Islet precursor cell (in vitro differentiated cells): Measurements from ENCODE around the gene HOXD11.
A peak's percentile ranks its signal among the peaks of the same experiment; 100 is the strongest.

Experiments
- DNase-seq: peaks from one replicate; pipeline ENCODE4 v3.0.0-alpha.2; 2018

The HOXD11 gene

GRCh38 chr2:176122683-176123410 is 15.8 kb downstream of the HOXD11 start, which contains the start of gene HOXD9:
TSS of gene HOXD9 (plus strand) at chr2:176122719. CDS start at chr2:176122769, 50 bp downstream.
- no peak for DNase-seq

GRCh38 chr2:176123411-176124109 is 16.5 kb downstream of the HOXD11 start:
- no peak for DNase-seq

DNA sequence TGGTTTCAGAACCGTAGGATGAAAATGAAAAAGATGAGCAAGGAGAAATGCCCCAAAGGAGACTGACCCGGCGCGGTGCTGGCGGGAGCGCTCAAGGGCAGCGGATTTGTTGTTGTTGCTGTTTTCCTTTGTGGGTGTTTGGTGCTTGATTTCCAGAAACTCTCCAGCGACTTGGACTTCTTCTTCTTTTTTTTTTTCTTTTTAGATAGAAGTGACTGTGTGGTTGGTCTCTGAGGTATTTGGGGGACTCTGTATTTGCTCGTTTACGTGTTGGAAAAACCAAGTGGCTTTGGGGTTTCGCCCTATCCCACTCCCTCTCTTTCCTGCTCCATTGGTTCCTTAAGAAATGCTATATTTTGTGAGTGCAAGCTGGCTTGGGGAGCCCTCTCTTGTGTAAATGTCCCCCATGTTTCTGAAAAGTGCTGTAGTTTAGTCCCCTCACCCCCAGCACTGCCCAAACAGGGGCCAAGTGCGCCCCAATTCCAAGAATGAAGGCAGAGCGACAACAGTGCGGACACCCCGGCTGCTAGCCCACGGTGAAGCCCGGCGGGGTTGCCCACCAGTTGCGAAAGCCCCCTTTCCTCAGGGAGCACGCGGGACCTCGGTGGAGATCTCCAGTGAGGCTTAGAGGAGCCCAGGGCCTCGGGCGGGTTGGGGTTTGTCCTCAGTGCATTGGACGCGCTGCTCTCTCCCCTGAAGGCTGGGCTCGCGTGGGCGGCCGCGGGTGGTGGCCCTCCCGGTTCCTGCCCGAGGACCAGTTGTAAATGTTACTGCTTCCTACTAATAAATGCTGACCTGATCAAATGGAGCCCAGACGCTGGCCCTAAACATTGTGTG is 17.2 kb downstream of the HOXD11 start:
- no peak for DNase-seq

DNA sequence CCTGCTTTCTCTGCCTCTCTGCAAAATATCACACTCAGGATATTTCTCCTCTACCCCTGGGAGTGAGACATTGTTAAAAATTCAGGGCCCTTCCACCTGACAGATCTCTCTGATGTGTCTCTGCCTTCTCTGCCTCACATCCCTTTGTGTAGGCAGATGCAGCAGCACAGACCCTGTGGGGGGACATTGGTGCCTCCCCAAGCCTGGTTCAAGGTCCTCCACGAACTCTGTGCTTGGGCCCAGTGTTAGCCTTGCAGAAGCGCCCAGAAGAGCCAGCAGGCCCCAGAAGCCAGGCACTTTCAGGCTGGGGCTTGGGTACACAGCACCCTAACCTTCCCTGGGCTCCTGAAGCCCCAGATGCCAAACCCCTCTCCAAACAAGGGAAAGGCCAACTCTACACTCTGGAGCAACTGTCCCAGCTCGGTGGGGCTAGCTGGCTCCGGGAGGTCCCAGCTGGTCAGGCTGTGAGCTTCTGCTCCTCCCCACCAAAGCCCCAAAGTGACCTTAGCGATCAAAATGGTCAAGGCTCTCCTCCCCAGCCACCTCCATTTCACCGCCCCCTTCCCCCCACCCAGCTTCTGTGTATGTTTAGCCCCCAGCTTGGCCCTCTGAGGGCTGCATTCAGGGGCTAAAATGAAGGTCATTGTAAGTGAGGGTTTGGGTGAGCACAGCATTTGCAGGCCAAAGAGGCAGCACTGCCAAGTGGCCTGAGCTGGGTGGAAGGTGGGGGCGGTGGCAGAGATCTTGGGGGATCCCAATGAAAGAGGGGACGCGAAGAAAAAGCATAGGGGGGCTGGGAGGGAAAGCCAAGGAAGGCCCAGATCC is 18.1 kb downstream of the HOXD11 start:
- no peak for DNase-seq

DNA sequence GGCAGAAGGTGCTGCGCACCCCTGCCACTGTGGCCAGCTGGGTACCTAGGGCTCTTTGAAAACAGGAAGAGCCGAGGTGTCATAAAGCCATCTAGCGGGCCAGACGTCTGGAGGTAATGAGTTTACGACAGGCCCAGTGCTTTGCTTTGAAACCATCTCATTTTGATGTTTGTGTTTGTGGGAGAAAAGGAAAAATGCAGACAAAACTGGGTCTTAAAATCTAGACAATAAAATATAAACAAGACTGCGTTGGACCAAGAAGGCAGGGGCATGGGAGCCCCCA is 18.6 kb downstream of the HOXD11 start:
- DNase-seq = peak; percentile 71

- DNase-seq = peak; percentile 54
These were observed 20.1 kb downstream of the HOXD11 start for GRCh38 chr2:176126929-176127773.

GRCh38 chr2:176127774-176128072 is 20.6 kb downstream of the HOXD11 start:
- no peak for DNase-seq

DNA sequence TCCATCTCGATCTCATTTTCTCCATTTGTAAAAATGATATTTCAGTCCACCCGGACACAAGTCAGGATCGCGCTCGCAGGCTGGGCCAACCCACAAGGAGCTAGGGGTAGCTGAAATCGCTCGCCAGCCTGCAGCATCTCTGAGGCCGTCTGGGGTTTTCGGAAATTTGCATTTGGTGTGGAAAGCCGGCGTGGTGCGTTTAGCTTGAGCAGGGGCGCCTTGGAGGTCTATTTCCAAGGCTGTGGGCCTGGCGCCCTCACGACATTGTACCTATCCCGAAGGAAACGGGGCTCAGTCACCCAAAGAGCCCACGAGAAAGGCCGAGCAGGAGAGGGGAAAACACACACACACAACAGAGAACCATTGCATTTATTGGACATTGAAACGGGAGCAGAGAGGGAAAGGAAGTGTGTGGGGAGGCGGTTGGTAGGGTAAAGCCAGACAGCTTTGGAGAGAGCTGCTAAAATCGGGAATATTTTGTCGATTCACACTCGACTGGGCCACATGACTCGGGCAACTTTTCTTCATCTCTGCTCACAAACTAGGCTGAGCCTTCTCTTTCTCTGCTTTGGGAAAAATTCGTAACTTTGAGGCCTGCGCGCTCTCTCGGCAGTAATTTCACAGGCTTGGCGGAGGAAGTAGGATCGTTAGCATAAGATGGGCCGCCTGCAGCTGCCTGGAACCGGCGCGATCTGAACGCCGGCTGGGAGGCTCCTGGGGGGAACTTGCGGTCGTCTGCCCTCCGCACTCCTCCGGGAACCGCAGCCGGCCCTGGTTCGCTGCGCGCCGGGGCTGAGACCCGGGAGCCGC is 21.3 kb downstream of the HOXD11 start:
- peak; percentile 62 for DNase-seq

- DNase-seq = peak; percentile 74
These were observed 22.1 kb downstream of the HOXD11 start, which contains the start of gene HOXD8 for GRCh38 chr2:176128982-176129796. TSS of gene HOXD8 (plus strand) at chr2:176129705. CDS start at chr2:176130367, 662 bp downstream.

DNA sequence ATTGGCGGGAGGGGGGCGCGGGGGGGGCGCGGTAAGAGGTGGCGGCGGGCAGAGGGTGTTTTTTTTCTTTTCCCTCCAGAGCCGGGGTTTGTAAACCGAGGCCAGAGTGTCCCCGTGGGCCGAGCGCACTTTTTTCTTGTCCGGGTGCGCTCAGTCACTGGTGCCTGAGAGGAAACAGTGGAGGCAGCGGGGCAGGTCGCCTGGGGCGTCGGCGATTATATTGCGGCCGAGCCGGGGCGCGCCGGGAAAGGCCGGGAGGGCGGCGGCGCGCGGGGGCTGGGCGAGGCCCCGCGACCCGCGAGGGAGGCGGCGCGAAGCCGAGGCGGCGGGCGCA is 22.7 kb downstream of the HOXD11 start:
- no peak for DNase-seq

GRCh38 chr2:176130147-176130956 is 23.3 kb downstream of the HOXD11 start:
- DNase-seq = peak; percentile 72

DNA sequence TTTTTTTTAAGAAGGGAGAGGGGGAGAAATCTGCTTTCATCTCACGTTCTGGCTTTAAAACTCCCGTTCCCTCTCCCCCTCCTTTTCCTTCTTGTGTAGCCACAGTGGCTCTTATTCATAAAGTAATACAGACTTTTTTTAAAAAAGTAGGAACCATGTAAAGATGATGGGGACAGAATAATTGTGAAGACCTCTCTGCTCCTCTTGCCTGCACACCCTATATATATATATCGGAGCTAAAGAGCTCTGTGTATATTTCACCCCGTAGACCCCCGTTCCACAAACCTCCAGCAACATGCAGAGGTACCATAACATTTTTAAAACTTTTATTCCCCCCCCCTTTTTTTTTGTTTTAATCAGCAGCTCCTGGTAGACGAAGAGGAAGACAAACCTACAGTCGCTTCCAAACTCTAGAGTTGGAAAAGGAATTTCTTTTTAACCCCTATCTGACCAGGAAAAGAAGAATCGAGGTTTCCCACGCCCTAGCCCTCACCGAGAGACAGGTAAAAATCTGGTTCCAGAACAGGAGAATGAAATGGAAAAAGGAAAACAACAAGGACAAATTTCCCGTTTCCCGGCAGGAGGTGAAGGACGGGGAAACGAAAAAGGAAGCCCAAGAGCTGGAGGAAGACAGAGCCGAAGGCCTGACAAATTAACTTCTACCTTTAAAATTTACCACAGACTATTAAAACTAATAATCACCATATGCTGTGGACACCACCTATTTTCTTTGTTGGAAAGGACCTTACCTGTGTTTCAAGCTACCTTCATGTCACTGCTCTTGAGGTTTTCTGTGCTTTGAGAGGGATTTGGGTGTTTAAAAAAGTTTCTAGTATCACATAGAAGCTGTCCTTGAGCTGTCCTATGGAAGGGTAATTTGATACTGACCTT is 24.1 kb downstream of the HOXD11 start:
- DNase-seq = no peak

- no peak for DNase-seq
These were observed 24.7 kb downstream of the HOXD11 start for GRCh38 chr2:176131848-176132158.

- DNase-seq = no peak
These were observed 25.4 kb downstream of the HOXD11 start for GRCh38 chr2:176132205-176133171.

DNA sequence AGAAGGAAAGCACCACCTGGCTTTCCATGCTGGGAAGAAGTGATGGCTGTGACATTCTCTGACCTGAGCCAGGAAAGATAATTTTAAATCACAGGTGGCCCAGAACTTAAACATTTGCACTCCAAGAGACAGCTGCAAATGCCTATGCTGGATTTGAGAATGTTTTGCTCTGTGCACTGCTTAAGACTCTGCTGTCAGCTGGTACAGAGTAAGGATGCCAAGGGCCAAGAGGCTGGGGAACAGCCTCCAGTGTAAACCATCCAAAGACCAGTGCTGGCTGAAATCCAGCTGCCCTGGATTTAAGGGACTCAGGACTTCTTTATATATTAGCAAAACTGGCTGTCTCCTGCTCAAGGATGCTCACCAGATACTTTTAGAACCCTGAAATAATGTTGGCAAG is 26.3 kb downstream of the HOXD11 start:
- no peak for DNase-seq

DNA sequence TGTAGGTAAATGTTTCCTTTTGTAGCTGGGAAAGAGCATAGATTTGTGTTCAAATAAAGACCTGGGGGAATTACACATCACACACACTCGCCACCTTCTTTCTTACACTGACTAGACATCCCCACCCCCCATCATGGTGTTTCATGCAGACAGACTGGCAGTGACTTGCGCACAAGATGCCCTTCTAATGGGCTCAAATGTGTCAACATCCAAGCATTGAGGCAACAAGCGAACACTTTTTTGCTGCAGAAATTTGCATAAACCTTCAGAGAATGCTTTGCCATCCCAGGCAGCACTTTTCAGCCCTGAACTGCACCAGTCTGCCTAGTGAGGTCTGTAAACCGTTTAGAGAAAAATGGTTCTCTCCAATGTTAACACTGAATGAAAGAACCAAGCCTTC is 27.0 kb downstream of the HOXD11 start:
- no peak for DNase-seq

GRCh38 chr2:176135035-176135440 is 28.0 kb downstream of the HOXD11 start:
- DNase-seq = no peak
